ENCODE data around the gene ZWILCH.

The ZWILCH gene

GRCh38 chr15:66558271-66558670 lies 53.1 kb downstream of the ZWILCH start:
- no peak for DNase-seq

- DNase-seq = no peak
These were observed 55.9 kb downstream of the ZWILCH start for GRCh38 chr15:66560856-66561525.

GRCh38 chr15:66563126-66563525 lies 58.0 kb downstream of the ZWILCH start:
- no peak for DNase-seq

GRCh38 chr15:66563566-66564110 lies 58.5 kb downstream of the ZWILCH start:
- no peak for DNase-seq

- DNase-seq = no peak
These were observed 59.3 kb downstream of the ZWILCH start for GRCh38 chr15:66564136-66565041.

GRCh38 chr15:66565141-66565641 lies 60.1 kb downstream of the ZWILCH start:
- no peak for DNase-seq

- DNase-seq = no peak
These were observed 60.6 kb downstream of the ZWILCH start, which contains the start of gene LCTL for GRCh38 chr15:66565741-66566144. Gene LCTL, minus strand, starts transcription at chr15:66565998. Its CDS starts 633 bp downstream, at chr15:66565365.

- peak; percentile 83 for DNase-seq
These were observed 61.9 kb downstream of the ZWILCH start for GRCh38 chr15:66566963-66567531.

- no peak for DNase-seq
These were observed 62.8 kb downstream of the ZWILCH start for GRCh38 chr15:66567897-66568296.

GRCh38 chr15:66569461-66570137 lies 64.5 kb downstream of the ZWILCH start:
- no peak for DNase-seq

- DNase-seq = no peak
These were observed 65.2 kb downstream of the ZWILCH start for GRCh38 chr15:66570327-66570726.

- no peak for DNase-seq
These were observed 65.8 kb downstream of the ZWILCH start for GRCh38 chr15:66570842-66571478.

- no peak for DNase-seq
These were observed 67.0 kb downstream of the ZWILCH start for GRCh38 chr15:66572146-66572545.

- DNase-seq = no peak
These were observed 68.2 kb downstream of the ZWILCH start for GRCh38 chr15:66573348-66573718.

- DNase-seq = no peak
These were observed 68.8 kb downstream of the ZWILCH start for GRCh38 chr15:66573719-66574595.

- no peak for DNase-seq
These were observed 69.4 kb downstream of the ZWILCH start for GRCh38 chr15:66574596-66574950.

- DNase-seq = no peak
These were observed 73.3 kb downstream of the ZWILCH start for GRCh38 chr15:66578286-66578875.

GRCh38 chr15:66580643-66581042 lies 75.5 kb downstream of the ZWILCH start:
- no peak for DNase-seq

GRCh38 chr15:66581972-66582537 lies 76.9 kb downstream of the ZWILCH start:
- peak; percentile 80 for DNase-seq
